DND-41 (cell line): ENCODE results near the gene PPP6R2.

Experiments
- CTCF ChIP-seq: IDR thresholded peaks from 2 replicates; pipeline ENCODE4 v1.5.1; 2012; ENCODE audit warnings: borderline replicate concordance, low read length, moderate library complexity, mild to moderate bottlenecking; ENCODE audit not compliant: poor library complexity, severe bottlenecking; ENCODE audit errors: extremely low read depth
- EZH2 ChIP-seq: IDR thresholded peaks from 3 replicates; pipeline ENCODE4 v1.6.1; 2012; ENCODE audit warnings: borderline replicate concordance, low read depth, mild to moderate bottlenecking, moderate library complexity, low read length, inconsistent platforms; ENCODE audit not compliant: severe bottlenecking

GRCh38 chr22:50293441-50294318 is 49.4 kb upstream of the PPP6R2 start:
- TF ChIP-seq EZH2 = no peak
- TF ChIP-seq CTCF = no peak
